K562 (cell line): ENCODE measurements around the gene SNX15. TPM values are rescaled to one million over a fixed set of nuclear protein-coding genes. Genes with fewer than 3 reads are reported as not detected.

Experiments used
- RAD51 ChIP-seq: fragments of 450-650 bp; IDR thresholded peaks from 2 replicates; pipeline ENCODE4 v1.7.1; 2016; ENCODE audit warnings: low read depth, mild to moderate bottlenecking, borderline replicate concordance
- polyA plus RNA-seq, 8 experiments: library from polyadenylated mRNA; depleted of rRNA in 4 of 8; stranded (reverse) in 5 of 8; unstranded in 3 of 8; fragments of >200 nt; fragmentation: Nextera tagmentation in 2 of 8; fragmentation: Illumina TruSeq in 1 of 8; extraction: Ambion mirVana in 2 of 8; extraction: Trizol in 1 of 8; gene quantifications; 2 replicates each; pipeline versions ENCODE4 v1.2.1 to v1.2.3, GENCODE V29; 2011 to 2014; ENCODE audit warnings: inconsistent platforms in 1 of 8, missing spikeins in 1 of 8
- total RNA-seq, 7 experiments: library from RNA; depleted of rRNA in 6 of 7; stranded (reverse); fragments of >200 nt in 6 of 7; fragmentation: Illumina TruSeq in 2 of 7; extraction: Trizol in 2 of 7; gene quantifications; 2 replicates each; pipeline versions ENCODE4 v1.2.1 to v1.2.3, GENCODE V29; 2011 to 2021; ENCODE audit warnings: low replicate concordance in 1 of 7
- TF ChIP-seq, protein P1 (sequence below): fragments of 450-650 bp; IDR thresholded peaks from 2 replicates; pipeline ENCODE4 v1.6.1; 2016; ENCODE audit warnings: mild to moderate bottlenecking, moderate library complexity
- TF ChIP-seq, protein P2 (sequence below): sonication (generic); formaldehyde crosslinking; IDR thresholded peaks from 2 replicates; pipeline ENCODE4 v1.8.1; 2022; ENCODE audit warnings: missing genetic modification reagents

Gene SNX15
- total and polyA plus RNA-seq, 9 of the 15 experiments (the other 6 are each of a cell fraction or from before 2014, with no cell fraction given) = 1.8 to 27.8 (median 15.2) TPM

DNA sequence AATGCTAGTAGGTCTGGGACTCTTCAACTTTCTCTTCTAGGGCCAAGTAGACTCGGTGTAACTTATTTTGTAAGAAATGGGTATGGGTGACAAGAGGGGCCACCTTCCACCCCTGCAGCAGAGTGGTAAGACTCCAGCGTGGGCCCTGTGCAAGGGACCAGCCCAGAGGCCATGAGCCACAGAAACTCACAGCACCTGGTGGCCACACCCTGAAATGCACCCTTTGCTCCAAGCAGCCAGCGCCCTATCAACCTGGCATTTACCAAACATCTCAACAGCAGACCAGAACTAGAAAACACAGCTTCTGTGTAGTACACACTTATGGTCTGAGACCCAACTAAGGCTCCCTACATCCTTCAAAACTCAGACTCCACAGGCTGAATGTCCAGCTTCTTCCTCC is 50.9 kb downstream of the SNX15 start (continued):
- TF ChIP-seq, protein P1, sequence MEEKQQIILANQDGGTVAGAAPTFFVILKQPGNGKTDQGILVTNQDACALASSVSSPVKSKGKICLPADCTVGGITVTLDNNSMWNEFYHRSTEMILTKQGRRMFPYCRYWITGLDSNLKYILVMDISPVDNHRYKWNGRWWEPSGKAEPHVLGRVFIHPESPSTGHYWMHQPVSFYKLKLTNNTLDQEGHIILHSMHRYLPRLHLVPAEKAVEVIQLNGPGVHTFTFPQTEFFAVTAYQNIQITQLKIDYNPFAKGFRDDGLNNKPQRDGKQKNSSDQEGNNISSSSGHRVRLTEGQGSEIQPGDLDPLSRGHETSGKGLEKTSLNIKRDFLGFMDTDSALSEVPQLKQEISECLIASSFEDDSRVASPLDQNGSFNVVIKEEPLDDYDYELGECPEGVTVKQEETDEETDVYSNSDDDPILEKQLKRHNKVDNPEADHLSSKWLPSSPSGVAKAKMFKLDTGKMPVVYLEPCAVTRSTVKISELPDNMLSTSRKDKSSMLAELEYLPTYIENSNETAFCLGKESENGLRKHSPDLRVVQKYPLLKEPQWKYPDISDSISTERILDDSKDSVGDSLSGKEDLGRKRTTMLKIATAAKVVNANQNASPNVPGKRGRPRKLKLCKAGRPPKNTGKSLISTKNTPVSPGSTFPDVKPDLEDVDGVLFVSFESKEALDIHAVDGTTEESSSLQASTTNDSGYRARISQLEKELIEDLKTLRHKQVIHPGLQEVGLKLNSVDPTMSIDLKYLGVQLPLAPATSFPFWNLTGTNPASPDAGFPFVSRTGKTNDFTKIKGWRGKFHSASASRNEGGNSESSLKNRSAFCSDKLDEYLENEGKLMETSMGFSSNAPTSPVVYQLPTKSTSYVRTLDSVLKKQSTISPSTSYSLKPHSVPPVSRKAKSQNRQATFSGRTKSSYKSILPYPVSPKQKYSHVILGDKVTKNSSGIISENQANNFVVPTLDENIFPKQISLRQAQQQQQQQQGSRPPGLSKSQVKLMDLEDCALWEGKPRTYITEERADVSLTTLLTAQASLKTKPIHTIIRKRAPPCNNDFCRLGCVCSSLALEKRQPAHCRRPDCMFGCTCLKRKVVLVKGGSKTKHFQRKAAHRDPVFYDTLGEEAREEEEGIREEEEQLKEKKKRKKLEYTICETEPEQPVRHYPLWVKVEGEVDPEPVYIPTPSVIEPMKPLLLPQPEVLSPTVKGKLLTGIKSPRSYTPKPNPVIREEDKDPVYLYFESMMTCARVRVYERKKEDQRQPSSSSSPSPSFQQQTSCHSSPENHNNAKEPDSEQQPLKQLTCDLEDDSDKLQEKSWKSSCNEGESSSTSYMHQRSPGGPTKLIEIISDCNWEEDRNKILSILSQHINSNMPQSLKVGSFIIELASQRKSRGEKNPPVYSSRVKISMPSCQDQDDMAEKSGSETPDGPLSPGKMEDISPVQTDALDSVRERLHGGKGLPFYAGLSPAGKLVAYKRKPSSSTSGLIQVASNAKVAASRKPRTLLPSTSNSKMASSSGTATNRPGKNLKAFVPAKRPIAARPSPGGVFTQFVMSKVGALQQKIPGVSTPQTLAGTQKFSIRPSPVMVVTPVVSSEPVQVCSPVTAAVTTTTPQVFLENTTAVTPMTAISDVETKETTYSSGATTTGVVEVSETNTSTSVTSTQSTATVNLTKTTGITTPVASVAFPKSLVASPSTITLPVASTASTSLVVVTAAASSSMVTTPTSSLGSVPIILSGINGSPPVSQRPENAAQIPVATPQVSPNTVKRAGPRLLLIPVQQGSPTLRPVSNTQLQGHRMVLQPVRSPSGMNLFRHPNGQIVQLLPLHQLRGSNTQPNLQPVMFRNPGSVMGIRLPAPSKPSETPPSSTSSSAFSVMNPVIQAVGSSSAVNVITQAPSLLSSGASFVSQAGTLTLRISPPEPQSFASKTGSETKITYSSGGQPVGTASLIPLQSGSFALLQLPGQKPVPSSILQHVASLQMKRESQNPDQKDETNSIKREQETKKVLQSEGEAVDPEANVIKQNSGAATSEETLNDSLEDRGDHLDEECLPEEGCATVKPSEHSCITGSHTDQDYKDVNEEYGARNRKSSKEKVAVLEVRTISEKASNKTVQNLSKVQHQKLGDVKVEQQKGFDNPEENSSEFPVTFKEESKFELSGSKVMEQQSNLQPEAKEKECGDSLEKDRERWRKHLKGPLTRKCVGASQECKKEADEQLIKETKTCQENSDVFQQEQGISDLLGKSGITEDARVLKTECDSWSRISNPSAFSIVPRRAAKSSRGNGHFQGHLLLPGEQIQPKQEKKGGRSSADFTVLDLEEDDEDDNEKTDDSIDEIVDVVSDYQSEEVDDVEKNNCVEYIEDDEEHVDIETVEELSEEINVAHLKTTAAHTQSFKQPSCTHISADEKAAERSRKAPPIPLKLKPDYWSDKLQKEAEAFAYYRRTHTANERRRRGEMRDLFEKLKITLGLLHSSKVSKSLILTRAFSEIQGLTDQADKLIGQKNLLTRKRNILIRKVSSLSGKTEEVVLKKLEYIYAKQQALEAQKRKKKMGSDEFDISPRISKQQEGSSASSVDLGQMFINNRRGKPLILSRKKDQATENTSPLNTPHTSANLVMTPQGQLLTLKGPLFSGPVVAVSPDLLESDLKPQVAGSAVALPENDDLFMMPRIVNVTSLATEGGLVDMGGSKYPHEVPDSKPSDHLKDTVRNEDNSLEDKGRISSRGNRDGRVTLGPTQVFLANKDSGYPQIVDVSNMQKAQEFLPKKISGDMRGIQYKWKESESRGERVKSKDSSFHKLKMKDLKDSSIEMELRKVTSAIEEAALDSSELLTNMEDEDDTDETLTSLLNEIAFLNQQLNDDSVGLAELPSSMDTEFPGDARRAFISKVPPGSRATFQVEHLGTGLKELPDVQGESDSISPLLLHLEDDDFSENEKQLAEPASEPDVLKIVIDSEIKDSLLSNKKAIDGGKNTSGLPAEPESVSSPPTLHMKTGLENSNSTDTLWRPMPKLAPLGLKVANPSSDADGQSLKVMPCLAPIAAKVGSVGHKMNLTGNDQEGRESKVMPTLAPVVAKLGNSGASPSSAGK = no peak
- TF ChIP-seq RAD51 = no peak
- TF ChIP-seq, protein P2, sequence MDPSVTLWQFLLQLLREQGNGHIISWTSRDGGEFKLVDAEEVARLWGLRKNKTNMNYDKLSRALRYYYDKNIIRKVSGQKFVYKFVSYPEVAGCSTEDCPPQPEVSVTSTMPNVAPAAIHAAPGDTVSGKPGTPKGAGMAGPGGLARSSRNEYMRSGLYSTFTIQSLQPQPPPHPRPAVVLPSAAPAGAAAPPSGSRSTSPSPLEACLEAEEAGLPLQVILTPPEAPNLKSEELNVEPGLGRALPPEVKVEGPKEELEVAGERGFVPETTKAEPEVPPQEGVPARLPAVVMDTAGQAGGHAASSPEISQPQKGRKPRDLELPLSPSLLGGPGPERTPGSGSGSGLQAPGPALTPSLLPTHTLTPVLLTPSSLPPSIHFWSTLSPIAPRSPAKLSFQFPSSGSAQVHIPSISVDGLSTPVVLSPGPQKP (CRISPR knock-in tag) = no peak
- TF ChIP-seq, all 486 proteins: peak for 11
